Measurements from ENCODE around the gene LRRC46. TPM values are rescaled to one million over a fixed set of nuclear protein-coding genes. Genes with fewer than 3 reads are reported as not detected.

The LRRC46 gene
- polyA plus RNA-seq, 1 experiment: 0.67 TPM

- POLR2A ChIA-PET: interaction anchor here (1.4 kb wide), 1 partner anchor 55 kb away, joined by 11 read pairs; the partner anchor contains the start of gene SP2
- Histone ChIP-seq H3K27ac (ENCODE audit: low read depth, low read length) (no peak overlapping the region), H3K4me3 (ENCODE audit: low read depth, low read length) (peak overlapping the region; percentile 82), H3K9me3 (ENCODE audit: control insufficient read depth, insufficient read depth, low read length) (no peaks in the 10 kb centered on the region; the same call in 1 of the 2 replicates), H3K27me3 (ENCODE audit: control insufficient read depth, insufficient read depth, low read length) (peaks cover 8% of the 10 kb centered on the region)
- no peak for DNase-seq (ENCODE audit: low read depth, low spot score)
- CTCF ChIA-PET: interaction anchor here (0.7 to 10.8 kb wide), 12 partner anchors 8 to 177 kb away, joined by 3 to 502 read pairs (median 6); partner anchors contain the start of genes CDK5RAP3, LRRC46, MRPL10 and OSBPL7
- no peak for TF ChIP-seq CTCF (IDR thresholded peaks at IDR 0.05; ENCODE audit: low read depth, low read length)
Observed at GRCh38 chr17:47840001-47840741, 8.7 kb downstream of the LRRC46 start.

- H3K4me3 ChIP-seq (ENCODE audit: low read depth, low read length): peak within 1 kb of the TSS; percentile 82
- peak; percentile 34 for DNase-seq (ENCODE audit: low read depth, low spot score)
- H3K27me3 ChIP-seq (ENCODE audit: control insufficient read depth, insufficient read depth, low read length): peaks cover 13% of the 10 kb centered on the region
- CTCF ChIA-PET: interaction anchor here (0.6 to 10.8 kb wide), 20 partner anchors 8 to 177 kb away, joined by 3 to 502 read pairs (median 4); partner anchors contain the start of genes CDK5RAP3, LRRC46, MRPL10 and OSBPL7
- H3K27ac ChIP-seq (ENCODE audit: low read depth, low read length): no peak within 1 kb of the TSS
- POLR2A ChIA-PET: interaction anchor here (0.6 to 1.4 kb wide), 3 partner anchors 10 to 130 kb away, joined by 4 to 11 read pairs (median 8); partner anchors contain the start of genes CDK5RAP3, LRRC46, MRPL10 and SP2
- H3K9me3 ChIP-seq (ENCODE audit: control insufficient read depth, insufficient read depth, low read length): no peaks in the 10 kb centered on the region; the same call in 1 of the 2 replicates
- peak; percentile 98 for TF ChIP-seq CTCF (IDR thresholded peaks at IDR 0.05; ENCODE audit: low read depth, low read length)
Observed at GRCh38 chr17:47840742-47841487, 9.4 kb downstream of the LRRC46 start, which contains the start of gene SCRN2. Gene SCRN2 (minus strand): TSS chr17:47841273. CDS start chr17:47840843, 430 bp downstream.

- H3K4me3 ChIP-seq (ENCODE audit: low read depth, low read length): peak overlapping the region; percentile 82
- DNase-seq (ENCODE audit: low read depth, low spot score): no peak
- CTCF ChIA-PET: interaction anchor here (0.6 to 10.8 kb wide), 19 partner anchors 9 to 176 kb away, joined by 3 to 502 read pairs (median 4); partner anchors contain the start of genes CDK5RAP3, MRPL10, OSBPL7 and SP2
Observed at GRCh38 chr17:47841488-47842291, 10.2 kb downstream of the LRRC46 start.

GRCh38 chr17:47843391-47843730 is 11.9 kb downstream of the LRRC46 start:
- no peak for DNase-seq (ENCODE audit: low read depth, low spot score)
- no peak for TF ChIP-seq CTCF (IDR thresholded peaks at IDR 0.05; ENCODE audit: low read depth, low read length)
- Histone ChIP-seq H3K4me3 (ENCODE audit: low read depth, low read length) (no peak overlapping the region), H3K9me3 (ENCODE audit: control insufficient read depth, insufficient read depth, low read length) (peaks cover 9% of the 10 kb centered on the region; the same call in 1 of the 2 replicates), H3K27me3 (ENCODE audit: control insufficient read depth, insufficient read depth, low read length) (peaks cover 35% of the 10 kb centered on the region), H3K27ac (ENCODE audit: low read depth, low read length) (no peak overlapping the region)
- ChIA-PET CTCF (interaction anchor here (1.1 to 10.8 kb wide), 4 partner anchors 12 to 45 kb away, joined by 5 to 502 read pairs (median 8); partner anchors contain the start of genes LRRC46, MRPL10, OSBPL7 and SP2), POLR2A (interaction anchor here (1.2 to 1.4 kb wide), 2 partner anchors 12 to 46 kb away, joined by 3 to 4 read pairs; partner anchors contain the start of genes LRRC46 and MRPL10)

More at GRCh38 chr17:47841488-47842291, 10.2 kb downstream of the LRRC46 start:
- Histone ChIP-seq H3K9me3 (ENCODE audit: control insufficient read depth, insufficient read depth, low read length) (no peaks in the 10 kb centered on the region; the same call in 1 of the 2 replicates), H3K27me3 (ENCODE audit: control insufficient read depth, insufficient read depth, low read length) (peaks cover 20% of the 10 kb centered on the region), H3K27ac (ENCODE audit: low read depth, low read length) (no peak overlapping the region)
- POLR2A ChIA-PET: interaction anchor here (1.0 to 1.4 kb wide), 2 partner anchors 10 to 54 kb away, joined by 8 to 11 read pairs; partner anchors contain the start of genes LRRC46, MRPL10 and SP2
- no peak for TF ChIP-seq CTCF (IDR thresholded peaks at IDR 0.05; ENCODE audit: low read depth, low read length)

Measured in AG04450 (cell line).